Renal cortical epithelial cell (primary cell): ENCODE data around the gene TBCCD1. TPM values are rescaled to one million over a fixed set of nuclear protein-coding genes. Genes with fewer than 3 reads are reported as not detected.
A peak's percentile ranks its signal among the peaks of the same experiment; 100 is the strongest.
"Not testable (repeated sequence)": the region's sequence is repeated elsewhere in the genome, so short reads cannot be mapped to it uniquely, and the experiment has no call there.

Source experiments
- DNase-seq: peaks from one replicate; pipeline ENCODE4 v3.0.0-alpha.2; 2011; ENCODE audit warnings: low read depth
- total RNA-seq: library from RNA; depleted of rRNA; stranded (reverse); fragments of >200 nt; gene quantifications from 2 replicates; pipeline ENCODE4 v1.2.3, GENCODE V29; 2014

The TBCCD1 gene
- total RNA-seq, 1 donor from 2014 or later = 15.5 TPM

- DNase-seq = peak; percentile 64
Measured at GRCh38 chr3:186596568-186597287, 29.6 kb upstream of the TBCCD1 start.

GRCh38 chr3:186594591-186595113 is 27.5 kb upstream of the TBCCD1 start:
- no peak for DNase-seq

- DNase-seq = no peak
Measured at GRCh38 chr3:186593862-186594261, 26.7 kb upstream of the TBCCD1 start.

GRCh38 chr3:186592682-186593081 is 25.5 kb upstream of the TBCCD1 start:
- DNase-seq = no peak

GRCh38 chr3:186590580-186591295 is 23.6 kb upstream of the TBCCD1 start:
- DNase-seq = no peak

- DNase-seq = peak; percentile 95
Measured at GRCh38 chr3:186589856-186590579, 22.9 kb upstream of the TBCCD1 start.

- DNase-seq = no peak
Measured at GRCh38 chr3:186589121-186589520, 22.0 kb upstream of the TBCCD1 start.

GRCh38 chr3:186588632-186589031 is 21.5 kb upstream of the TBCCD1 start:
- peak; percentile 50 for DNase-seq

GRCh38 chr3:186587183-186587582 is 20.0 kb upstream of the TBCCD1 start:
- no peak for DNase-seq

GRCh38 chr3:186586245-186586644 is 19.1 kb upstream of the TBCCD1 start:
- not testable (repeated sequence) for DNase-seq

- no peak for DNase-seq
Measured at GRCh38 chr3:186583831-186584230, 16.7 kb upstream of the TBCCD1 start.

GRCh38 chr3:186582541-186582940 is 15.4 kb upstream of the TBCCD1 start:
- no peak for DNase-seq

GRCh38 chr3:186580785-186581184 is 13.6 kb upstream of the TBCCD1 start:
- no peak for DNase-seq

GRCh38 chr3:186577521-186577920 is 10.4 kb upstream of the TBCCD1 start:
- no peak for DNase-seq

- no peak for DNase-seq
Measured at GRCh38 chr3:186571644-186572013, 4.5 kb upstream of the TBCCD1 start.

- DNase-seq = no peak
Measured at GRCh38 chr3:186570941-186571643, 4.0 kb upstream of the TBCCD1 start.

- peak; percentile 99 for DNase-seq
Measured at GRCh38 chr3:186570096-186570940, 3.2 kb upstream of the TBCCD1 start, which contains the start of gene DNAJB11. DNAJB11 (plus strand) TSS chr3:186570720; CDS start chr3:186570898, 178 bp downstream.

- DNase-seq = no peak
Measured at GRCh38 chr3:186569779-186570095, 2.6 kb upstream of the TBCCD1 start.

GRCh38 chr3:186569361-186569760 is 2.2 kb upstream of the TBCCD1 start:
- not testable (repeated sequence) for DNase-seq

- no peak for DNase-seq
Measured at GRCh38 chr3:186566772-186567071, 417 bp downstream of the TBCCD1 start.

GRCh38 chr3:186564586-186564985 is 2.6 kb downstream of the TBCCD1 start:
- no peak for DNase-seq
